Measurements from ENCODE around the gene CROCC2.

CROCC2 gene

DNA sequence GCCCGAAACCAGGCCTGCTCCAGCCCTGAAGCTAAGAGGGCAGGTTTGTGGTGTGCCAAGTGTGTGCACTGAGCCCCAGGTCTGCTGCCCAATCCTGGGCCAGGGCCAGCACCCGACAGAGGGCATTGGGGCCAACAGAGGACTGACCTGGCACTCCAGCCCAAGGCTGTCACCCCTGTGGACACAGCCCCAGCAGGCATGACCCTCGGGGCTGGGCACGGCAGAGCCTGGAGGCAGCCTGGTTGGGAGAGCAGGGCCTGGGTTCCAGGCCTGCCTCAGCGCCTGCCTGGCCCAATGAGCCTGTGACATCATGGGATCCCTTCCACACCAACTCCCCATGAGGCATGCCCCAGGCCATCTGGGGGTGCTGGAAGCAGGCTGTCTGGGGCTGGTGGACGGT is 81.5 kb downstream of the CROCC2 start:
- no peak for DNase-seq (ENCODE audit: low read depth, low spot score)

DNA sequence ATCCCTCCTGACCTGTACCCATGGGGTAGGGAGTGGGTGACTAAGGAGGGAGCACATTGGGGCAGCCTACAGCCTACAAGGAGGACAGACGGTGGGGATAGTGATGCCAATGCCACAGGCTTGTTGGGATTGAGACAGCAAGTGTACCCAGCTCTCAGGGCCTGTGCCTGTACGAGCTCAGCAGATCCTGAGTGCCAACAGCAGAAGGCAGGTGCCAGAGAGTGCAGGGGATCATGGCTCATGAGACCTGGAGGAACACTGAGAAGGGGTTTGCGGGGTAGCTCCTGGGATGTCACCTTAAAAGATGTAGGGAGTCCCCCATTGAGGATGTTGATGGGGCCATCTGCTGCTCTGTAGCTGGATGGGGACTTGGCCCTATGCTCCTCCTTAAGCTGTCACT is 82.0 kb downstream of the CROCC2 start:
- no peak for DNase-seq (ENCODE audit: low read depth, low spot score)

DNA sequence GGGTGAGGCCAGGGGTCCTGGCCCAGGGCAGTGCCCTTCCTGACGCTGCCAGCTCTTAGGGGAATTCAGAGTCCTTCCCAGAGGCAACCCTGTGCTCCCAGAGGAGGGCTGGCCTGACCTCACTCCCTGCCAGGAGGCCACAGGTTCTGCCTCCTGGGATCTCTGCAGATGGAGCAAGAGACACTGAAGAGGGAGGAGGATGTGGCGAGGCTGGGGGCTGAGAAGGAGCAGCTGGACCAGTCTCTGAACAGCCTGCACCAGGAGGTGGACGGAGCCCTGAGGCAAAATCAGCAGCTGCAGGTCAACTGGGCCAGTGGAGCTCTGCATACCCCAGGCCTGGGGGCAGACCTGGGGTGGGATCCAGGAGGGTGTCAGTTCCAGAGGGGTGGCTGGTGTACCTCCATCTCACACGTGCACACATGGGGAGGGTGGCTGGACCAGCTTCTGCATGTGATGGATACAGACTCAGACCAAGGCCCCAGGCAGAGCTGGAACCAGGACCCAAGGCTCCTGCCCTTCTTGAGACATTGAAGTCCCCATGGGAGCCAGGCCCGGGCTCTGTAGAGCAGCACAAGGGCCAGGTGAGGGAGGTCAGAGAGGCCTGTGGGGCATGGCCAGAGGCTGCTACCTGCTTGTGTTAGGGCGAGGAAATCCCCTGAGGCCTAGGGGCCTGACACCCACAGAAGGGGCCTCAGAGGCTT is 82.6 kb downstream of the CROCC2 start:
- DNase-seq (ENCODE audit: low read depth, low spot score): no peak

DNA sequence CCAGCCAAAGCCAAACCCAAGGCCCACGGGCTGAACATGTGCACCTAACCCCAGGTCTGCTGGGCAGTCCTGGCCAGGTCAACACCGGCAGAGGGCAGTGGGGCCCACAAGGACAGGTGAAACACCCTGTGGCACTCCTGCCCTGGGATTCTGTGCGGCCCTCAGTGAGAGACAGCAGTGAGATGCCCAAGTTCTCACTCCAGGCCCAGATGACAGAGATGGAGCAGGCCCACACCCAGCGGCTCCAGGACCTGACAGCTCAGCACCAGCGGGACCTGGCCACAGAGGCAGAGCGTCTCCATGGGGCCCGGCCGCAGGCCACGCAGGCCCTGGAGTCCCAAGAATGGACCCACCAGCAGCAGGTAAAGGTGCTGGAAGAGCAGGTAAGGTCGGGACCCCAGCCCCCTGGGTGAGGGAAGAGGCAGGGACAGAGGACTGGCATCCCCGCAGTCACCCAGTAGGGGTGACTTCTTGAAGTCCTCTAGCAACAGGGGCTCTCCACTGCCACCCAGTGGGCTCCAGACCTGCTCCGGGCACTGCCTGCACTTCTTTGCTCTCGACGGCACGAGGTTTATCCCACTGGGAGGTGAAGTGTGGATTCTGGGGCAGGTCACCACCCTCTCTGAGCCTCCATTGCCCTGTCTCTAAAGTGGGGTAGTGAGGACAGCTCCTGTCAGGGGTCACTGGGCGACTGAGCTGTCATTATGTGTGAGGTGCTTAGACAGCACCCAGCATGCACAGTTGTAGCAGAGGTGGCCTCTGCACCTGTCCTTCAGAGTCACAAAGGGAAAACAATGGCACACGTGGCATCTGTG is 83.5 kb downstream of the CROCC2 start:
- DNase-seq (ENCODE audit: low read depth, low spot score): no peak

DNA sequence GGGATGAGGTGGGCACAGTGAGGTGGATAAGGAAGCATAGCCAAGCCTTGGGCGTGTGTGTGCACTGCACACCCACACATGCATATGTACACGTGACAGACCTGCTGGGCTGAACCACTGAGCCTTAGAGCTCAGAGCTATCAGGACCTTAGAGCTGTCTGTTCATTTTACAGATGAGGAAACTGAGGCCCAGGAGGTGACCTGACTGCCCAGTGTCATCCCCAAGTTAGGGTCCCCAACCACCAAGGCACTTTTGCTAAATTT is 84.1 kb downstream of the CROCC2 start:
- DNase-seq (ENCODE audit: low read depth, low spot score): no peak

DNA sequence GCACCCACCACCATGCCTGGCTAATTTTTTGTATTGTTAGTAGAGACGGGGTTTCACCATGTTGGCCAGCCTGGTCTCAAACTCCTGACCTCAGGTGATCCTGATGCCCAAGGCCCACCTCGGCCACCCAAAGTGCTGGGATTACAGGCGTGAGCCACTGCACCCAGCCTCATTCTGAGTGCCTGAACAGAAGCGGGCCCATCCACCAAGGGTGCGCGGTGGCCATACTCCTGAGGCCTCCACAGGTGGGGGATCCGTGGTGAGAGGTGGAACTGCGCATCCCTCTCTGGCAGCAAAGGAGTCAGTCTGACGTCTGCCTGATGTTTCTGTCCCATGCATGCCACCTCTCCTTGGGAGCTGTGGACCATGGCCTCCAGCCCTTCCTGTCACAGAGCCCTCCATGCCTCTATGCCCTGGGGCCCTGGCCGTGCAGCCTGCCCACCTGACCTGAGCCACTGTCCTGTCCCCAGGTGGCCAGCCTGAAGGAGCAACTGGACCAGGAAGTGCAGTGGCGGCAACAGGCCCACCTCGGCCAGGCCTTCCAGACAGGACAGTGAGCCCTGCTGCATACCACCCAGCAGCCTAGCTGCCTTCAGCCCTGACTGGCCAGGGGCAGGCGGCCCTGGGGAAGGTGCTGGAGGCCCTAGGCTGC is 84.7 kb downstream of the CROCC2 start:
- no peak for DNase-seq (ENCODE audit: low read depth, low spot score)

DNA sequence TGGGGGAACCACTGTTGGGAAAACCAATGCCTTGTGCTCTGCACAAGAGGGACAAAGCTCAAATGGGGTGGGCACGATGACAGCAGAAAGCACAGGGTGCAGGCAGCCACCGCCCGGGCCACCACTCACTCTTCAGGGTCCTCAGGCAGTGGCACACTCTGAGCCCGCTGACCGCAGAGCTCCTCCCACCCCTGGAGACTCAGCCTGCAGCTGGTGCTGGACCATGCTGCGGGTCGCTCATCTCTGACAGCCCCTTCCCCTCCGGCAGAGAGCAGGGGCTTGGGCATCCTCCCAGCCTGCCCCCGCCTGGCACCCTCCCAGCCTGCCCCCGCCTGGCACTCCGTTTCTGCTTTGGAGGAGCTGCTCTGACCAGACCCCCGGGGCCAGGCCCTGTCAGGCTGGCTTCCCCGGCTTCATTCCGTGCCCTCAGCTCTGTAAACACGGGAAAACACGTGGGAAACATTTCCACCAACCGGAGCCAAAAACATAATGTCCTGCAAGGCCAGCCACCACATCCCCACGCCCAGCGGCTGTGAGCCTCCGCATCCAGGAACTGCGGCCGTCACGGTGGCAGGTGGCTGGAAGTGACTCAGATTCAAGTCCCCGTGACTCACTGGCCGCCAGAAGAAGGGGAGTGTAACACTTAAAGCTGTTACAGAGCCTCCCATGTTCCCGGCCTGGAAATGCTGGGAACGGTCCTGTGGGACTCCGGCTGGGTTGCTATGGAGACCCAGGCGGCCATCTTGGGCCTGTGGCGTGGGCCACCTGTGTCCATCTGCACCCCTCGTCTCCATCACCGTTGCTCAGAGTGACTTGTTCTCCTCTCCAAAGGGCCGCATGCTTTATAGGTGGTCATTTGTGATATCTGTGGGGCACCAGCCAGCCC is 85.5 kb downstream of the CROCC2 start:
- DNase-seq (ENCODE audit: low read depth, low spot score): no peak

DNA sequence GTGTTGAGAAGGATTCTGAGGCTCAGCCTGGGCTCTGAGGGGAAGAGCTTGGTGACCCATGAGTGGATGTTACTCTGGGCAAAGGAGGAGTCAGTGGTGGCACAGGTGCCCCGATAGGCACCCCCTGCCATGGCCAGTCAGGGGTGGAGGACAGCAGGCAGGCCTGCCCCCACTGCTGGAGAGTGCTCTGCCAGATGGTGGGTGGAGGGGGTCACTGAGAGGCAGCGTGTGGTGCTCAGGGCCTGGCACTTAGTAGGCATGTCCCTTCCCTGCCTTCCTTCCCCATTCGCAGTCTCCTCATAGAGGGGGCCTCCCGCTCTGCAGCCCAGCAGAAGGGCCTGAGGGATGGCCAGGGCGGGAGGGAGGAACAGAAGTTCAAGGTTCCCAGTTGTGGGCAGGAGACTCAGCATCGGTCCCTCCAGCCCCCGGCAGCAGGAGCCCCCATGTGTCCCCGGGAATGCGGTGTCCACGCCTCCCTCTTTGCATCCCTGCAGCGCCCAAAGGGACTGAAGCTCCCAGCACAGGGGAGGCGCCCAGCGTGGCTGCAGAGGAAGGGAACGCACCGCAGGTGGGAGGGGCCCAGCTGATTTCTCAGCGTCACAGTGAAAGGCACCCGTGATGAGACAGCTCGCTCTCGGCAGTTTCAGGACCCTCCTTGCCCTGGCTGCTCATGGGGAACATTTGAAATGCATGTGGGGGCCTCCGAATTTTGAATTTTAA is 86.6 kb downstream of the CROCC2 start:
- no peak for DNase-seq (ENCODE audit: low read depth, low spot score)

DNA sequence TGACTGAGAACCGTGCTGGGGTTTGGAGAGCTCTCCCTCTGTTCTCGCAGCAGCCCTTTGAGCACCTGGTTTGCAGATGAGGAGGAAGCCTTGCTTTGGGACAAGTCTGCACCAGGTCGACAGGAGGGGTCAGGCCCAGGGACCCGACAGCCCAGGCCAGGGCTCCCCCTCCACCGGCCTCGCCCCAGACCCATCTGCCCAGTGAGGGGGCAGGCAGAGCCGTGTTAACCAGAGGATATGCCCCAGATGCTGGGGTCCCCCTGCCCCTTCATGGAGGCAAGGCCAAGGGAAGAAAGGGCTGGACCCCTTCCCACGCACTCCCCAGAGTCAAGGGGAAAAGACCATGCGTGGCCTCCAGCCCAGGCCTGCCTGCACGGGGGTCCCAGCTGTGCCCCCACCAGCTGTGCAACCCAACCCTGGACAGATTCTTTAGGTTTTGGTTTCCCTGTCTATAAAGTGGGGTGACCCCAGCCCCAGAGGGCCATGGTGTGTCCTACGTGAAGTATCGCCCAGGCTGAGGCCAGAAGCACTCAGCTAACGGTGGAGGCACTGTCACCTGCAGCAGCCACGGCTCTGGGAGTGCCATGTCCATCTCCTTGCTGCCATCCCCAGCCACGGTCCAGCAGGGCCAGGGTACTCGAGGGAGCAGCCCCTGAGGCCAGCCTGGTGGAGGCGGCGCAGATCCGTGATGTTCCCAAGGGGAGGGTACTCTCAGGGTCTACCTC is 87.5 kb downstream of the CROCC2 start:
- no peak for DNase-seq (ENCODE audit: low read depth, low spot score)

DNA sequence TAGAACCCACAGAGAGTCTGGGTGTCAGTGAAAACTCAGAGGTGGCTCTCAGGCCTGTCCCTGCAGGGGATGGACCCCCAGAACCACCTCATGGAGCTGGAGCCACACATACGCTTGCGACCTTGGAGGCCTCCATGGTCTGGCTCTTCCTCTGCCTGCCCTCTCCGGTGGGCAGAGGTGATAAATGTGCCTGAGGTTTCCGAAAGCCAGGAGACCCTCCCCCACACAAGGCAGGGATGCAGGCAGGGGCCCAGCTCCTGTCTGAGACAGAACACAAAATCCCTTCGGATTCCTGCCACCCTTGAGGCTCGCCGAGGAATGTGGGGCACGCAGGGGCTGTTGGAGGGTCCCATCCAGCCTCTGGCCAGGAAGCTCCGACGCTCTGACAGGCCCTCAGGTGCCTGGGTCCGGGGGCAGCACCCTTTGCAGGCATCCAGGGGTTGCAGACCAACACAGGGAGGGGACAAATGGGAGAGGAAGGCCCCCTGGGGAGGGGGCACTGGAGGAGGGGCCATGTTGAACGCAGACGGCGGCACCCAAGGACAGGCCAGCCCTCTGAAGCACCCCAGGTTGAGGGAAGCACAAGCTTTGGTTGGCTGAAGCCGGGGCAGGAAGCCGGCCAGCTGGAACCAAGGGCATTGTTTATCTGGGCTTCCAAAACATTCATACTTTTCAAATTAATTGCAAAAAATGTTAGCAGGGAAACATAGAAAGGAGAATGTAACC is 88.2 kb downstream of the CROCC2 start:
- DNase-seq (ENCODE audit: low read depth, low spot score): no peak

DNA sequence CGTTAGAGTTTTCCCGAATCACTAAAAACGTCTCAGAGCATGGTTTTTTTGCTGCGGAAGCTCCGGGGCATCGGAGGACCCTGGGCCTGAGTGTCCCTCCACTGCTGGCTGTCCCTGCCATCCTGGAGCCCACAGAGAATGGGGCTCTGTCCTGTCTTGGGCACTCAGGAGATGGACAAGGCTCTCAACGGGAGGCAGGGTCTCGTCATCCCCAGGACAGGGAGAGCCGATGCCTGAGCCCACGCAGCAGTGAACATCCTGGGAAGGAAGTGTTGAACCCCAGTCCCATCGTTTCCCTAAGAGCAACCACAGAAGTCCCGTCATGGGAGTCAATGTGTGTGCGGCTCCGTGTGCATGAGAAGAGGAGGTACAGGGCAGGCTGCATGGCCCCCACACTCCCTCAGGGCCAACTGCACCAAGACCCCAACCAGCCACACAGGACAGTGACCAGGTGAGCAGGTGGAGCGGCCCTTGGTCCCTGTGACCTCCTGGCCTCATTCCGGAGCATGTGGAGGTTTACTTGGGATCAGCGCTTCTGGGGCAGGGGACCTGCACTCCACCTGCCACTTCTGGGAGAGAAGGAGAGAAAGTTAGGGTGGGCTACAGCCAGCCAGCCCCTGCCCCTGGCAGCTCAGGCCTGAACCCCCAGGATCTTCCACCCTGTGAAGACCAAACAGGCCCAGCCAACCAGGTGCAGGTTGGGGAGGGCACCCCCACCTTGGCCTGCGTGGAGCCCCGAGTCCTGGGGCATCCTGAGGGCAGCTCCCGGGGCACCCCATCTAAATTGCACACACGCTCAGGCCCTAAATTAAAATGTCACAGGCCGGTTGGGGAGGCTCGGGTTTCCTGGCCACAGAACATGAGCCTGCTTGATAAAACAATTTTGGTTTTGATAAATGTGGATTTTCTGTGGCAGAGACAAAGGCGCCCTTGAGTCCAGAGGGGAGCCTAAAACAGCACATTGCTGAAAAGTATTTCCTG is 89.2 kb downstream of the CROCC2 start:
- no peak for DNase-seq (ENCODE audit: low read depth, low spot score)

DNA sequence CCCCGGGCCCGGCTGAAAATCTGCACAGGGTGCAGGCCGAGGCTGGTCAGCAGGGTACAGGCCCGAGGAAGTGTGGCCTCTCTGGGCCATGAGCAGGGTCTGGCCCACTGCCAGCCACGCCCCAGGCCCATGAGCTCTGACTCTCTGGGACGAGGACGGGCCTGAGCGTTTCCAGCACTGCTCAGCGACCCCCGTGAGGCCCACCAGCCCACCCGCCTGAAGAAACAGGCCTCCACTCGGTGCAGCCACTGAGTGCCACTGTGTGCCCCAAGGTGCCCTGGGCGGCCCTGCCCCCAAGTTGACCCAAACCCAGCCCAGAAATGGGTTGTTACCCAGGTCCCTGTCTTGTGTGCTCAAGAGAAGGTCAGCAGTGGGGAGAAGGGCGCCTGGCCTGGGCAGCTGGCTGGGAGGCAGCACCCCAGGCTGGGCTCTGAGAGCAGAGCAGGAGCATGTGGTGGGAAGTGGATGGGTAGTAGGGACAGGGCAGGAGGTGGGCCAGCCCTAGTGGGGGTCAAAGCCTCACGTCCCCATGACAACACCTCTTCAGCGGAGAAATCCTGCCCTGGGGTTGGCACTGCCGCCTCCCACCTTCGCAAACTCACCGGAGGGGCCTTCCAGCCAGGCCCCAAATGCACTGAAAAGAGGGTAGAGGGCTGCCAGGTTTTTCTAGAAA is 90.2 kb downstream of the CROCC2 start:
- DNase-seq (ENCODE audit: low read depth, low spot score): no peak

DNA sequence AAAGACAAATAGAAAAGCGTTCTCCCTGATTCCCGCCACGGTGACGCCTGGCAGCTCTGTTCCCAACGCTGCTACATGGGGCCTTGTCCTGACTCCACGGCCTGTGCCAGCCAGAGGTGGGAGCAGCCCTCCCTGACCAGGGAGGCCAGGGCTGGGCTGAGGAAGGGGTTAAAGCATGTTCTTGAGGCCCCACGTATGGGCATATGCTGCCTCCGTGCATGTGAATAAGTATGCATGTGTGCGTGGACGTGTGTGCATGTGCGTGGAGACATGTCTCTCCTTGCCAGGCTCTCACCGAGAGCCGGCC is 90.7 kb downstream of the CROCC2 start:
- DNase-seq (ENCODE audit: low read depth, low spot score): no peak

DNA sequence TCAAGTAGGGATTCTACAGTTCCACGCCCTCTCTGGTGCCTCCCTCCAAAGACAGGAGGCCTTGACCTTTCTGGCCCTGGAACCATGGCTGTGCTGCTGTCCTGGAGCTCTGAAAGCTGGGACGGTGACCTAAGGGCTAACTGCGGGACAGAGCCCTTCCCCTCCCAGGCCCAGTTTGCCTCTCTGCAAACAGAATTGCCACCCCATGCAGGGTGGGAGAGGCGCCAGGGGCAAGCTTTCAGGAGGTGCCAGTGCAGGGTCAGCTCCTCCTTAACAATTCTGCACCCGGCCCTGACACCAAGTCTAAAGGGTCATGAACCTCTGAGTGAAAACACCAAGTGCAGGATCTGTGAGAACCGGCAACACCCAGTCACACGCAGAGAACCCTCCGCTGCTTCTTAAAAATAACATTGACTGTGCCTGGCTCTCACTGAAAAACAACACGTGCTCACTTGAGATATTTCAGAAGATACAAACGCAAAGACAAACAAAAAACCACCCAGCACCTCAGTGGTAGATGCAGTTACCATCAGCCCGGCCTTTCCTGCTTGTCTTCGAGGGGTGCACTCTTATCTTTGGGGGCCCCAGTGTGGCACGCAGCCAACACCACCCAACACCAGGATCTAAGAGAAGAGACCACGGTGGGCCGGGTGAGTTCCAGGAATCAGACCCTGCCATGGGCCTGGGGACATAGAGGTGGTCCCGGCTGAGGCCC is 91.2 kb downstream of the CROCC2 start:
- no peak for DNase-seq (ENCODE audit: low read depth, low spot score)

DNA sequence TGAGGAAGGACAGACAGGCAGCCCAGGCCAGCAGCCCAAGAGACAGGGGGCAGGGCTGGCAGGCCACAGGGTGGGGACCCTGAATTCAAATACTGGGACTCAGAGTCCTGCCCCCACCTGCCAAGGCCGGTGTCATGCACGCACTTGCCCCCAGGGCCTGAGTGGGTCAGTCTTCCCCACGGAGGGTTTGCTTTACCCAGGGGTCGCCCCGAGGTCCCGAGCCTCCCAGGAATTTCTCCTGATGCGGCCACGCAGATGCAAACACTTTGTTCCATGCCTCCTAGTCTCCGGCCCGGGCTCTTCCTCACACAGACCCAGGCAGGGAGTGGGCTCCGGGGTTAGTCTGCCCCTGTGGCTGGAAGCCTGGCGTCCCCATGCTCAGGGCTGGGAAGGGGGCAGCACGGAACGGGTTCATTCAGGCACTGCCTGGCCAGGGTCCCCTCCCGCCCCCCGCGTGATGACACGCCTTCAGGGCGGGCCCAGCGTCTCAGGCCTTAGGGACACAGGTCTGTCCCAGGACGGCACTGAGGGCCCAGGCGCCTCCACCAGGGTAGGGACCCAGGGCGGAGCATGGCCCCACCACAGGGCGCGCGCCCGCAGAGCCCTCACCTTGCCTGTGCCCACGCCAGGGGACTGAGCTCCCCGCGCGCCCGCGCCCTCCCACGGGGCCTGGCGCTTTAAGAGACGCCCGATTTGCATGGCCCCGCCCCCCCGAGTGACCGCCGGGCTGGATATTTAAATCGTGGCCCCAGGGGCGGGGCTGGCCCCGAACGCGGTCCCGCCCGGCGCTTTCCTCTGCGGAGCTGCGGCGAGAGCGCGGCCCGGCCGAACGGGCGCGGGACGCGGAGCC is 91.9 kb downstream of the CROCC2 start, which contains the start of gene SNED1:
TSS of gene SNED1 (plus strand) at position 763 of the 850 bp plus-strand sequence. CDS start 220 bp downstream, outside the sequence.
- no peak for DNase-seq (ENCODE audit: low read depth, low spot score)

DNA sequence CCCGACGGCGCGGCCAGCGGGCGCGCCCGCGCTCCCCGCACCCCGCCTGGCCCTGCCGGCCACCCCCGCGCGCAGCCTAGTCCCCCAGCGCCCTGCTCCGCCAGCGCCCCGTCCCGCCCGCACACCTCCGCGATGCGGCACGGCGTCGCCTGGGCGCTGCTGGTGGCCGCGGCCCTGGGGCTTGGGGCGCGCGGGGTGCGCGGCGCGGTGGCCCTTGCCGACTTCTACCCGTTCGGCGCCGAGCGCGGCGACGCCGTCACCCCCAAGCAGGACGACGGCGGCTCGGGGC is 92.5 kb downstream of the CROCC2 start:
- no peak for DNase-seq (ENCODE audit: low read depth, low spot score)
